ENCODE measurements around the gene PHF21B.

Gene PHF21B

GRCh38 chr22:44892803-44893730 lies 116.7 kb downstream of the PHF21B start:
- no peak for DNase-seq (ENCODE audit: low spot score)

GRCh38 chr22:44892243-44892642 lies 117.6 kb downstream of the PHF21B start:
- DNase-seq (ENCODE audit: low spot score): no peak

- DNase-seq (ENCODE audit: low spot score): no peak
These were observed 118.0 kb downstream of the PHF21B start for GRCh38 chr22:44891791-44892190.

DNA sequence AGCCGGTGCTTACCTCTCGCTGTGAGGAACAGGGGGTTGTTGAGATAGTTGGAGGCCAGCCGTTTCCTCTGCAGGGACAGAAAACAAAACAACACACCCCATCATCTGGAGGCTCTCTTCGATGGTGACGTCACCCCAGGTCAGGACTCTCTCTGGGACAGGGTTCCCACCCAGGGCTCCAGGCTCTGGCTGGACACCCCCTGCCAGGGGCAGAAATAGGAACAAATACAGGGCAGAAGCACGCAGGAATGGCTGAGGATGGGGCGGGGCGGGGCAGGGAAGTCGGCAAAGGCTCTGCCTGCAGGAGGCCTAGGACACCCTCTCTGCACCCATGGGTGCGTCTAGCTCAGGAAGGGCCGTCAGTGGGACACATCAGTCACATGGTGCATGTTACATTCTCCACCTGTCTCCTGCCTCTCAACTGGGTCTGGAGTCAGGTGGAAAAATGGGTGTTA lies 118.5 kb downstream of the PHF21B start:
- DNase-seq (ENCODE audit: low spot score): no peak

GRCh38 chr22:44890416-44891292 lies 119.2 kb downstream of the PHF21B start:
- DNase-seq (ENCODE audit: low spot score): no peak

GRCh38 chr22:44889255-44889878 lies 120.4 kb downstream of the PHF21B start:
- peak; percentile 16 for DNase-seq (ENCODE audit: low spot score)

- DNase-seq (ENCODE audit: low spot score): peak; percentile 13
These were observed 121.1 kb downstream of the PHF21B start for GRCh38 chr22:44888491-44889254.

GRCh38 chr22:44887941-44888366 lies 121.9 kb downstream of the PHF21B start:
- peak; percentile 6 for DNase-seq (ENCODE audit: low spot score)

GRCh38 chr22:44885806-44886360 lies 123.9 kb downstream of the PHF21B start:
- DNase-seq (ENCODE audit: low spot score): no peak

DNA sequence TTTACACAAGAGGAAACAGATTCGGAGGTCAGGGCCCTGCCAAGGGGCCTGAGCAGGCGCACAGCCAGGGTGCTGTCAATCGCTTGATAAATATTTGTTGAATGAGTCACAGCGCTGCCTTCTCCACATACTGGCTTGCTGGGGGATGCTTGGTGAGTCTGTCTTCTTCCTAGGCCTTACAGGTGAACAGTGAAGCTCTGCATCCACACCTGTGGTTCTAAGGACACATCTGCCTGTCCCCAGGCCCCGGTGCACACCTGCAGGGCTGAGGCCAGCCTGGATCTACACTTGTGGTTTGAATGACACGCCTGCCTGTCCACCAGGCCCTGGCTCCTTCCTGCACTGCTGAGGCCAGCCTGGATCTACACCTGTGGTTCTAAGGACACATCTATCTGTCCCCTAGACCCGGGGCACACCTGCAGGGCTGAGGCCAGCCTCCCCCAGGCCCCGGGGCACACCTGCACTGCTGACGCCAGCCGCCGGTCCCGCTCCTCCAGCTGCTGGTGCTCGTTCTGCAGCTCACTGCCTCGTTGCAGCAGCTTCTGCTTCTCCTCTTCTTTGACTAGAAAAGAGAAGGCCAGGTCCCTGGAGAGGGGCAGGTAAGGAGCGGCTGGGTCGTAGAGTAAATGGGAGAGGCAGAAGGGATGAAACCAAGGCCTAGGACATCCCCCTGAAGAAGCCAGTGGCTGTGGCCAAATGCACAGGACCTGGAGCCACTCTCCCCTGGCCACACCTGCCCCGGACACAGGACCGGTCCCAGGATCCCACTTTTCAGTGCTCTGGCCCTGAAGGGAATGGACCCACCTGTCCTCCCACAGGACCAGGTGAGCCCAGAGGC lies 124.6 kb downstream of the PHF21B start:
- no peak for DNase-seq (ENCODE audit: low spot score)

GRCh38 chr22:44884562-44884961 lies 125.2 kb downstream of the PHF21B start:
- DNase-seq (ENCODE audit: low spot score): no peak

DNA sequence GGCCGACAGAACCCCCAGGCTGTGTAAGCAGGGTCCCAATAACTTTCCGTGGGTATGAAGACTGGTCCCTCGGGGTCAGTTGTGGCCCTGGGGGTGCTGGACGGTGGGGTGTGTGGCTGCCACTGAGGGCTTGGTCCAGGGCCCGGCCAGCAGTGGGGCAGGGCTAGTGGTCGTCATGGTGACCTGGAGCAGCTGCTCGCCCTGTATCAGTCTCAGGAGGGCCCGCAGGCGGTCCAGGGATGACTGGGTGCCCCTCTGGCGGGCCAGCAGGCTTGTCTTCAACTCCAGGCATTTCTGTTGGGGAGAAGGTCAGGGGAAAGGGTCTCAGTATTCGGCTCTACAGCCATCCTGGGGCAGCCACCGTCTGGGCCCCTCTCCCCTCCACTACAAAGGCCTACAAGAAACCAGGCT lies 126.8 kb downstream of the PHF21B start:
- no peak for DNase-seq (ENCODE audit: low spot score)

- peak; percentile 4 for DNase-seq (ENCODE audit: low spot score)
These were observed 127.4 kb downstream of the PHF21B start for GRCh38 chr22:44882226-44882905.

GRCh38 chr22:44881624-44882023 lies 128.2 kb downstream of the PHF21B start:
- DNase-seq (ENCODE audit: low spot score): no peak

GRCh38 chr22:44880610-44881290 lies 129.1 kb downstream of the PHF21B start:
- DNase-seq (ENCODE audit: low spot score): no peak

- DNase-seq (ENCODE audit: low spot score): no peak
These were observed 130.5 kb downstream of the PHF21B start for GRCh38 chr22:44879301-44879680.

DNA sequence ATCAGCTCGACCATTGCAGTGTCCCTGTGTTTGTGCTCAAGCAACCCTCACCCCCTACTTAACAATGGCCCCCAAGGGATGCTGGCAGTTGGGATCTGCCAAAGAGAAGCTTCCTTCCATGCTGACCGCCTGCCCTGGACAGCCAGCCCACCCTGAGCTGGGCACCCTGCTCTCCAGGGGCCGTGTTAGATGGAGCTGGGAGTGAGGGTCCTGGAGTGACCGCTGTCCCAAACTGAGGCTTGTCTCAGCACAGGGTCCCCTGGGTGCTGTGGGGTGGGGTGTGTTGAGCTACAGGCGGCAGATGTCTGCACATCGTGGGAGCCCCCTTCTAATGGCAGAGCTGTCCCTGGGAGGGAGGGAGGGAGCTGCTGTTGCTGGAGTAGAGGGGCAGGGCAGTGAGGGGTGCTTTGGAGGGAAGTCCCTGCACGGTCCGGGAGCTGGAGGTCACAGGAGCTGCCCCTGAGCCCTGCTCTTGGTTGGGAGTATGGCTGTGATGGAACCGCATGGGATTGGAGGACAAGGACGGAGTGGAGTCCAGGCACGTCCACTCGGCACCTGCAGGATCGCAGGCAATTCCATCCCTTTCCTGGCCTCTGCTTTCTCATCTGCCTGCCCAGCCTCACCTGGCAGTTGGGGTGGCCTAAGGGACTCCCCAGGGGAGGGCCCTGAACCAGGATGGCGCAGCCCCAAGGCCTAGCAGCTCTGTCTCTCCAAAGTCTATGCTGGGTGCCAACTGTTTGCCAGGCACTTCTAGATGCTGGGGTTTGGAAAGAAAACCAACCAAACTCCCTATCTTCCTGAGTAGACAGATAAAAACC lies 131.1 kb downstream of the PHF21B start:
- DNase-seq (ENCODE audit: low spot score): no peak

GRCh38 chr22:44876921-44877320 lies 132.9 kb downstream of the PHF21B start:
- DNase-seq (ENCODE audit: low spot score): no peak
